ENCODE data around the gene LRFN4. TPM values are rescaled to one million over a fixed set of nuclear protein-coding genes. Genes with fewer than 3 reads are reported as not detected.

LRFN4 gene
- total and polyA plus RNA-seq, 2 donors (not counting 3 experiments of a cell fraction or from before 2014, with no cell fraction given) = 22.3 to 37.4 TPM

- H3K27ac ChIP-seq (ENCODE audit: insufficient read depth, low read depth, low read length) = peak overlapping the region; percentile 97
- H3K9ac ChIP-seq (replicated peaks; ENCODE audit: extremely low read depth, insufficient read depth, low read length) = peak overlapping the region; percentile 99
- no peaks in the 10 kb centered on the region for H4K20me1 ChIP-seq (replicated peaks; ENCODE audit: control insufficient read depth, extremely low read depth, insufficient read depth, low read length)
- H2AFZ ChIP-seq (ENCODE audit: low read depth, low read length) = no peak overlapping the region
- BruUV-seq (replicated peaks) = no TSS peak
- peak overlapping the region; percentile 63 to 95 (median 74) for H3K4me3 ChIP-seq (replicated peaks in 1 of 3; ENCODE audit: insufficient read depth in 1 of 3, low read depth in 1 of 3, low read length in 3 of 3)
- H3K27me3 ChIP-seq (ENCODE audit: control insufficient read depth in 2 of 2, insufficient read depth in 2 of 2, low read length in 2 of 2) = no peaks in the 10 kb centered on the region
- CTCF ChIA-PET = interaction anchor here (1.1 to 4.1 kb wide), 6 partner anchors 14 to 229 kb away, joined by 3 to 44 read pairs (median 6); no protein-coding TSS in a partner anchor
- intact Hi-C loops (cut with micrococcal nuclease) (loop anchor here (2.0 to 10.0 kb wide), 2 partner anchors 14 to 782 kb away; partner anchors contain the start of genes LRFN4 and NUDT8), dilution Hi-C loops (cut with MboI; ENCODE audit: extremely low pct_ligation_motif_present, low sequenced_read_pairs) (no loop called here)
- H3K9me3 ChIP-seq (replicated peaks; ENCODE audit: control insufficient read depth, insufficient read depth, low read length) = no peaks in the 10 kb centered on the region
- H3K9me1 ChIP-seq (replicated peaks; ENCODE audit: control insufficient read depth, extremely low read depth, insufficient read depth, low read length) = no peaks in the 10 kb centered on the region
- peaks cover 41% of the 10 kb centered on the region for H3K79me2 ChIP-seq (ENCODE audit: control insufficient read depth, insufficient read depth, low read length)
- no peak for FAIRE-seq
- H3K4me1 ChIP-seq (ENCODE audit: control insufficient read depth, extremely low read depth, insufficient read depth, low read length) = peaks cover 27% of the 10 kb centered on the region
- H3K4me2 ChIP-seq (ENCODE audit: insufficient read depth, low read length) = peak overlapping the region; percentile 95
- POLR2A ChIA-PET = interaction anchor here (0.6 to 1.6 kb wide), 3 partner anchors 13 to 497 kb away, joined by 3 read pairs; partner anchors contain the start of gene BRMS1
- no peak for DNase-seq (ENCODE audit: low read depth, low spot score)
- peaks cover 7 to 13% of the 10 kb centered on the region in 2 experiments for H3K36me3 ChIP-seq (ENCODE audit: control insufficient read depth in 2 of 2, extremely low read depth in 1 of 2, insufficient read depth in 2 of 2, low read length in 2 of 2)
- TF ChIP-seq, protein P1, sequence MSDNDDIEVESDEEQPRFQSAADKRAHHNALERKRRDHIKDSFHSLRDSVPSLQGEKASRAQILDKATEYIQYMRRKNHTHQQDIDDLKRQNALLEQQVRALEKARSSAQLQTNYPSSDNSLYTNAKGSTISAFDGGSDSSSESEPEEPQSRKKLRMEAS (IDR thresholded peaks at IDR 0.05; ENCODE audit: insufficient read depth, insufficient read length) = no peak
- TF ChIP-seq POLR2AphosphoS5 (IDR thresholded peaks at IDR 0.05; ENCODE audit: insufficient read depth, low read depth, low read length) (no peak), MYC (IDR thresholded peaks at IDR 0.05; ENCODE audit: low read depth, low read length) (no peak), FOS (IDR thresholded peaks at IDR 0.05; ENCODE audit: borderline replicate concordance, insufficient read depth, low read length) (no peak), GATA2 (IDR thresholded peaks at IDR 0.05; ENCODE audit: insufficient read depth, insufficient read length, low read depth, low read length) (no peak), JUN (IDR thresholded peaks at IDR 0.05; ENCODE audit: borderline replicate concordance, insufficient read depth, insufficient read length, low read depth) (no peak)
- TF ChIP-seq, protein P2, sequence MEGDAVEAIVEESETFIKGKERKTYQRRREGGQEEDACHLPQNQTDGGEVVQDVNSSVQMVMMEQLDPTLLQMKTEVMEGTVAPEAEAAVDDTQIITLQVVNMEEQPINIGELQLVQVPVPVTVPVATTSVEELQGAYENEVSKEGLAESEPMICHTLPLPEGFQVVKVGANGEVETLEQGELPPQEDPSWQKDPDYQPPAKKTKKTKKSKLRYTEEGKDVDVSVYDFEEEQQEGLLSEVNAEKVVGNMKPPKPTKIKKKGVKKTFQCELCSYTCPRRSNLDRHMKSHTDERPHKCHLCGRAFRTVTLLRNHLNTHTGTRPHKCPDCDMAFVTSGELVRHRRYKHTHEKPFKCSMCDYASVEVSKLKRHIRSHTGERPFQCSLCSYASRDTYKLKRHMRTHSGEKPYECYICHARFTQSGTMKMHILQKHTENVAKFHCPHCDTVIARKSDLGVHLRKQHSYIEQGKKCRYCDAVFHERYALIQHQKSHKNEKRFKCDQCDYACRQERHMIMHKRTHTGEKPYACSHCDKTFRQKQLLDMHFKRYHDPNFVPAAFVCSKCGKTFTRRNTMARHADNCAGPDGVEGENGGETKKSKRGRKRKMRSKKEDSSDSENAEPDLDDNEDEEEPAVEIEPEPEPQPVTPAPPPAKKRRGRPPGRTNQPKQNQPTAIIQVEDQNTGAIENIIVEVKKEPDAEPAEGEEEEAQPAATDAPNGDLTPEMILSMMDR (IDR thresholded peaks at IDR 0.05; ENCODE audit: extremely low read depth in 1 of 2, insufficient read depth in 1 of 2, low read depth in 1 of 2, low read length in 2 of 2) = no peak
These were observed 14.4 kb upstream of the LRFN4 start for GRCh38 chr11:66842501-66842895.
